HEK293 (cell line): ENCODE measurements around the gene PCDH15.

Source experiments
- CTCF ChIA-PET: fragments of 350-600 bp; formaldehyde crosslinking; extraction: SDS; loops from one replicate; lab custom pipeline; 2021; ENCODE audit warnings: antibody characterized with exemption; lab: Yijun Ruan, JAX
- POLR2A ChIA-PET: fragments of 300-600 bp; formaldehyde crosslinking; extraction: SDS; loops from one replicate; lab custom pipeline; 2020; ENCODE audit warnings: antibody characterized with exemption, inconsistent platforms; lab: Yijun Ruan, JAX
- H3K27ac ChIP-seq: fragments of 200-500 bp; sonication (Bioruptor generic); 2 replicates; pipeline ENCODE4 v1.5.1; 2014; ENCODE audit warnings: low read depth, low read length, control low read depth, inconsistent platforms; ENCODE audit errors: extremely low read depth
- H3K36me3 ChIP-seq, 2 experiments: fragments of 200-500 bp in 1 of 2; sonication (Bioruptor generic) in 1 of 2; 1 replicate in 1 of 2; 2 replicates in 1 of 2; pipeline ENCODE4 v1.5.1; 2014 to 2017; ENCODE audit warnings: inconsistent platforms in 2 of 2, low read length in 2 of 2; ENCODE audit not compliant: control insufficient read depth in 2 of 2, insufficient read depth in 1 of 2
- H3K4me1 ChIP-seq: fragments of 200-500 bp; sonication (Bioruptor generic); 2 replicates; pipeline ENCODE4 v1.5.1; 2014; ENCODE audit warnings: mild to moderate bottlenecking, low read length, inconsistent platforms; ENCODE audit not compliant: control insufficient read depth, insufficient read depth
- H3K4me3 ChIP-seq: 2 replicates; pipeline ENCODE4 v1.5.1; 2011; ENCODE audit warnings: low read depth, mild to moderate bottlenecking, control low read depth, low read length, moderate library complexity
- H3K9me3 ChIP-seq: fragments of 200-500 bp; sonication (Bioruptor generic); 2 replicates; pipeline ENCODE4 v1.5.1; 2014; ENCODE audit warnings: low read depth, low read length, inconsistent platforms; ENCODE audit not compliant: control insufficient read depth, insufficient read depth
- BCL6B ChIP-seq: fragments of 450-650 bp; formaldehyde crosslinking; IDR thresholded peaks from 2 replicates; pipeline ENCODE4 v1.5.1; 2017; ENCODE audit warnings: missing biosample characterization, missing genetic modification characterization
- GLIS1 ChIP-seq: fragments of 450-650 bp; formaldehyde crosslinking; IDR thresholded peaks from 2 replicates; pipeline ENCODE4 v1.5.1; 2016; ENCODE audit warnings: missing biosample characterization, missing genetic modification characterization
- KLF9 ChIP-seq: fragments of 450-650 bp; formaldehyde crosslinking; IDR thresholded peaks from 2 replicates; pipeline ENCODE4 v1.5.1; 2016; ENCODE audit warnings: missing biosample characterization, missing genetic modification characterization, low read depth
- PRDM2 ChIP-seq: fragments of 450-650 bp; formaldehyde crosslinking; IDR thresholded peaks from 2 replicates; pipeline ENCODE4 v1.5.1; 2016; ENCODE audit warnings: missing biosample characterization, missing genetic modification characterization, borderline replicate concordance
- SP2 ChIP-seq: fragments of 450-650 bp; formaldehyde crosslinking; IDR thresholded peaks from 2 replicates; pipeline ENCODE4 v1.5.1; 2016; ENCODE audit warnings: missing biosample characterization, missing genetic modification characterization
- SP7 ChIP-seq: fragments of 450-650 bp; formaldehyde crosslinking; IDR thresholded peaks from 2 replicates; pipeline ENCODE4 v1.5.1; 2016; ENCODE audit warnings: missing biosample characterization, missing genetic modification characterization
- TRIM28 ChIP-seq: IDR thresholded peaks from 2 replicates; pipeline ENCODE4 v1.6.1; 2011; ENCODE audit warnings: low read length, control low read depth, borderline replicate concordance
- ZBTB20 ChIP-seq: fragments of 450-650 bp; formaldehyde crosslinking; IDR thresholded peaks from 2 replicates; pipeline ENCODE4 v1.5.1; 2016; ENCODE audit warnings: missing biosample characterization, missing genetic modification characterization
- ZBTB49 ChIP-seq: fragments of 450-650 bp; formaldehyde crosslinking; IDR thresholded peaks from 2 replicates; pipeline ENCODE4 v1.5.1; 2016; ENCODE audit warnings: missing biosample characterization, missing genetic modification characterization, low read depth
- ZBTB6 ChIP-seq: fragments of 450-650 bp; formaldehyde crosslinking; IDR thresholded peaks from 2 replicates; pipeline ENCODE4 v1.5.1; 2017; ENCODE audit warnings: missing biosample characterization, missing genetic modification characterization
- ZFP3 ChIP-seq: fragments of 450-650 bp; formaldehyde crosslinking; IDR thresholded peaks from 2 replicates; pipeline ENCODE4 v1.5.1; 2016; ENCODE audit warnings: low read depth, missing biosample characterization, missing genetic modification characterization
- ZNF146 ChIP-seq: fragments of 450-650 bp; formaldehyde crosslinking; IDR thresholded peaks from 2 replicates; pipeline ENCODE4 v1.5.1; 2016; ENCODE audit warnings: missing biosample characterization, missing genetic modification characterization
- ZNF16 ChIP-seq: fragments of 450-650 bp; formaldehyde crosslinking; IDR thresholded peaks from 2 replicates; pipeline ENCODE4 v1.5.1; 2016; ENCODE audit warnings: low read depth, missing biosample characterization, missing genetic modification characterization
- ZNF175 ChIP-seq: fragments of 450-650 bp; formaldehyde crosslinking; IDR thresholded peaks from 2 replicates; pipeline ENCODE4 v1.5.1; 2016; ENCODE audit warnings: missing biosample characterization, missing genetic modification characterization
- ZNF223 ChIP-seq: fragments of 450-650 bp; formaldehyde crosslinking; IDR thresholded peaks from 2 replicates; pipeline ENCODE4 v1.5.1; 2016; ENCODE audit warnings: missing biosample characterization, missing genetic modification characterization
- ZNF274 ChIP-seq, 2 experiments: fragments of 200-500 bp in 1 of 2; fragments of 450-650 bp in 1 of 2; sonication (Bioruptor generic) in 1 of 2; formaldehyde crosslinking in 1 of 2; IDR thresholded peaks; 2 replicates each; pipeline versions ENCODE4 v1.5.1 to v1.6.1; 2014 to 2016; ENCODE audit warnings: borderline replicate concordance in 1 of 2, inconsistent platforms in 1 of 2, low read length in 1 of 2, missing biosample characterization in 1 of 2, missing genetic modification characterization in 1 of 2
- ZNF292 ChIP-seq: fragments of 450-650 bp; formaldehyde crosslinking; IDR thresholded peaks from 2 replicates; pipeline ENCODE4 v1.5.1; 2016; ENCODE audit warnings: low read depth, missing biosample characterization, missing genetic modification characterization, borderline replicate concordance
- ZNF391 ChIP-seq: fragments of 450-650 bp; formaldehyde crosslinking; IDR thresholded peaks from 2 replicates; pipeline ENCODE4 v1.5.1; 2016; ENCODE audit warnings: low read depth, missing biosample characterization, missing genetic modification characterization, borderline replicate concordance
- ZNF394 ChIP-seq: fragments of 450-650 bp; formaldehyde crosslinking; IDR thresholded peaks from 2 replicates; pipeline ENCODE4 v1.5.1; 2016; ENCODE audit warnings: missing biosample characterization, missing genetic modification characterization, mild to moderate bottlenecking, moderate library complexity, borderline replicate concordance
- ZNF544 ChIP-seq: fragments of 450-650 bp; formaldehyde crosslinking; IDR thresholded peaks from 2 replicates; pipeline ENCODE4 v1.5.0; 2017; ENCODE audit warnings: missing biosample characterization, missing genetic modification characterization
- ZNF639 ChIP-seq: fragments of 450-650 bp; formaldehyde crosslinking; IDR thresholded peaks from 2 replicates; pipeline ENCODE4 v1.5.1; 2016; ENCODE audit warnings: missing biosample characterization, missing genetic modification characterization

The PCDH15 gene

GRCh38 chr10:53886325-53887300 lies 914.4 kb downstream of the PCDH15 start:
- no peak overlapping the region for H3K27ac ChIP-seq
- ChIA-PET CTCF (interaction anchor here (0.6 kb wide), 3 partner anchors 80 to 1870 kb away, joined by 3 to 8 read pairs (median 4); no protein-coding TSS in a partner anchor), POLR2A (no interaction called here)
- no peaks in the 10 kb centered on the region for H3K36me3 ChIP-seq
- H3K4me3 ChIP-seq: no peak overlapping the region
- no peaks in the 10 kb centered on the region for H3K9me3 ChIP-seq
- H3K4me1 ChIP-seq: no peaks in the 10 kb centered on the region
- TF ChIP-seq ZFP3 (tag by site-specific recombination): no peak
- TF ChIP-seq TRIM28: no peak
- TF ChIP-seq ZNF223 (tag by site-specific recombination): no peak
- TF ChIP-seq ZBTB6 (tag by site-specific recombination): no peak
- TF ChIP-seq GLIS1 (tag by site-specific recombination): no peak
- no peak for TF ChIP-seq ZNF544 (tag by site-specific recombination)
- no peak for TF ChIP-seq ZNF16 (tag by site-specific recombination)
- TF ChIP-seq ZBTB20 (tag by site-specific recombination): no peak
- no peak for TF ChIP-seq ZNF175 (tag by site-specific recombination)
- no peak for TF ChIP-seq SP2
- no peak for TF ChIP-seq ZBTB49 (tag by site-specific recombination)

GRCh38 chr10:53864846-53865245 lies 936.2 kb downstream of the PCDH15 start:
- TF ChIP-seq ZNF274 (IDR thresholded peaks at IDR 0.05; ENCODE audit: low read length) (no peak), ZNF274 (tag by site-specific recombination; IDR thresholded peaks at IDR 0.05; ENCODE audit: borderline replicate concordance) (no peak), PRDM2 (tag by site-specific recombination) (no peak), ZNF391 (no peak), KLF9 (tag by site-specific recombination) (no peak), ZNF639 (no peak), ZNF292 (tag by site-specific recombination) (no peak), BCL6B (no peak), ZNF146 (no peak), SP7 (no peak), ZNF394 (tag by site-specific recombination) (no peak)
- ChIA-PET CTCF (no interaction called here), POLR2A (no interaction called here)
- no peak overlapping the region for H3K4me3 ChIP-seq
- no peak overlapping the region for H3K27ac ChIP-seq
- no peaks in the 10 kb centered on the region for H3K36me3 ChIP-seq
- no peaks in the 10 kb centered on the region for H3K9me3 ChIP-seq
- no peaks in the 10 kb centered on the region for H3K4me1 ChIP-seq
